Measurements from ENCODE around the gene SYNPR.

Gene SYNPR

GRCh38 chr3:63308072-63308471 lies 30.0 kb downstream of the SYNPR start:
- no peak for DNase-seq

DNA sequence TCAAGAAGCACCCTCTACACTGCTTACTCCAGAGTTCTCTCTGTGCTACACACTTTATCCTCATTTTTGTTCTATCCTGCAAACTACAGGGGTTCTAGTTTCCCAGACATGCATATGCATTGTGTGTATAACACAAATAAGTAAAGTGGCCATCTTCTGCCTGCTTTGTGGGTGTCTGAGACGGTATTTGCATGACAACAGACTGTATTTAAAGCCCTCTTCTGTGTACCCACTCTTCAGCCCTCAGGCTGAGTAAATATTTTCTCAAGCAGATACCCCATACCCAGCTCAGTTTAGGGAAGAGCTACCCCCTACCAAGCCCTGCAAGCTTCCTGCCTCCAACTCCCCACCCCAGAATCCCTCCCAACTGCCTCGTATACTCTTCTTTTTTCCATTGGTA lies 31.7 kb downstream of the SYNPR start:
- no peak for DNase-seq

DNA sequence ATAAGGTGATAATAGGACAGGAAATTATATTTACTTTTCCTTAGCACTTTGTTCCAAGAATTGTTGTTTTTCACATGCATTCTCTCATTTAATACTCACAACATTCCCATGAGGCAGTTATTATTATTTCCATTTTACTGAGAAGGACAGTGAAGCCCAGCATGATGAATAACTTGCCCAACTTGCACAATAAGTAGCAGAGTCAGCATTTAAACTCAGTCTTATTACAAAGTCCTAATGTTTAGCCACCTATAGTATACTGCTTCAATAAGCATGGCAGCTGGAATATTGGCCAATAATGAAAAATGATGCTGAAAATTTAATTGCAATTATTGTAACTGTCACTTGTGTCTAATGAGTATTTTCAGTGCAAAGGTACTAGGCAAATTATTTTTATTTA lies 45.7 kb downstream of the SYNPR start:
- DNase-seq: no peak

- no peak for DNase-seq
Observed at GRCh38 chr3:63324621-63325020, 46.5 kb downstream of the SYNPR start.

DNA sequence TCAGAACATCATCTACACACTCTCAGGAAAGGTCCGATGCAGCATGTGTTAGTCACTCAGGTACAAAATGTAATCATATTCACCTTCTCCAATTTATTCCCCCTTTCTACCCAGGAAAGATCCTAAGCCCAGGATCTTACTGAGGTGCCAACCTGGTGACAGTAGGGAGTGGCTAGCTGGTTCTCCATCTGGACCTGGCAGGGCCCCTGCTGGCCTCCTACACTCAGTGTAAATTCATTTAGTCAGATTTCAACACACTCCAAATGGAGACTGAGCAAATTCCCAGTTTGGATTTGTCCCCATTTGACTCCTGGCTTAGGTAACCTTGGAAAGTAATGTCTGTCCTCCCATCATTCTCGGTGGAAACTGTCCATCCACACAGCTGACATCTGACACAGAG lies 47.3 kb downstream of the SYNPR start:
- DNase-seq: no peak

DNA sequence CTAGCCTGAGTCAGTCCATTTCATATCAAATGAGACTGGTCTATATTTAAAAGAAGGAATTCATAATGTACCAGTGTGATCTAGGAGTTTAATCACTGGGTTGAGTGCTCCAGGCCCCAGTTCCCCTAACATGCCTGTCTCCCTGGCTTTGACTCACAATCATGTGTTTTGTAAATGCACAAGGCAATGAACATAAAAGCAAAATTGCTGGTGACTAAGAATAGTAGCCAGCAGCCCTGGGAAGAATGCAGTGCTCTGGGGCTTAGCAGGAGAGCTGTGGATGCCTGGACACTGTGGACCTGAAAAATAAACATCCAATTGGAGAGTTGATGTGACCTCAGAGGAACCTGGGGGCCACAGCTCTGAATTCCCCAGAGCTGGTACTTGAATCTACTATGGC lies 50.3 kb downstream of the SYNPR start:
- no peak for DNase-seq

- no peak for DNase-seq
Observed at GRCh38 chr3:63331520-63331919, 53.4 kb downstream of the SYNPR start.

DNA sequence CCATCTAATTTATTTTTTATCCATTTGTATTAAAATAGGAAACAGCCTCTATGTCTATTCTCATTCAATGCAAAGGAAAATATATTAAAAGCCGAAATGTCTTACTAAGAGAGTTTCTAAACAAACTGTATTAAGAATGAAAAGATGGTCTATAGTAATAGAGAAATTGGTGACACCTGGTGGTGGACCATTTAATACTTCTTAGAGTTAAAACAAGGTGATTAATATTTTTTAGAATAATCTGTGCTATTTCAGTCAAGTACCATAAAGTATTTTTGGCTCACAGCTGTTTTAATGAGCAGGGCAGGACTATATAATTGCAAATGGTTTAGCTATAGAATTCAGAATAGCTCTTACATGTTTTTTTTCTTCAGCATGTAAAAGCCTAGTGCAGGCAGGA lies 55.7 kb downstream of the SYNPR start:
- DNase-seq: no peak

GRCh38 chr3:63338351-63338750 lies 60.2 kb downstream of the SYNPR start:
- no peak for DNase-seq

- peak; percentile 3 for DNase-seq
Observed at GRCh38 chr3:63343674-63344073, 65.6 kb downstream of the SYNPR start.

DNA sequence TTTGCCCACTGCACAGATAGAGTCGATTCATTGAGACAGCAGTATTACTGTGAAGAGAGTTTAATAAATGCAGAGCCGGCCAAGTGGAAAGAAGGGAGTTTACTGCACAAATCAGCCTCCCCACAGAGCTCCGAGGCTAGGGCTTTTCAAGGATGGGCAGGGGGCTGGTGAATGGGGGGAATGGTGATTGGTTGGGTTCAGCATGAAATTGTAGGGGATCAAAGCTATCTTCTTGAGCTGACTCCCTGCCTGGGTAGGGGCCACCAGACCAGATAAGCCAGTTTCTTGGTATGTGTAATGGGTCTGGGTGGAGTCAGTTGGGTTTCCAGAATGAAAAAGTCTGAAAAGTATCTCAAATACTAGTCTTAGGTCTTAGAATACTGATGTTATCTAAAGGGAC lies 66.6 kb downstream of the SYNPR start:
- DNase-seq: no peak

- DNase-seq: peak; percentile 30
Observed at GRCh38 chr3:63349583-63350573, 71.8 kb downstream of the SYNPR start.

DNA sequence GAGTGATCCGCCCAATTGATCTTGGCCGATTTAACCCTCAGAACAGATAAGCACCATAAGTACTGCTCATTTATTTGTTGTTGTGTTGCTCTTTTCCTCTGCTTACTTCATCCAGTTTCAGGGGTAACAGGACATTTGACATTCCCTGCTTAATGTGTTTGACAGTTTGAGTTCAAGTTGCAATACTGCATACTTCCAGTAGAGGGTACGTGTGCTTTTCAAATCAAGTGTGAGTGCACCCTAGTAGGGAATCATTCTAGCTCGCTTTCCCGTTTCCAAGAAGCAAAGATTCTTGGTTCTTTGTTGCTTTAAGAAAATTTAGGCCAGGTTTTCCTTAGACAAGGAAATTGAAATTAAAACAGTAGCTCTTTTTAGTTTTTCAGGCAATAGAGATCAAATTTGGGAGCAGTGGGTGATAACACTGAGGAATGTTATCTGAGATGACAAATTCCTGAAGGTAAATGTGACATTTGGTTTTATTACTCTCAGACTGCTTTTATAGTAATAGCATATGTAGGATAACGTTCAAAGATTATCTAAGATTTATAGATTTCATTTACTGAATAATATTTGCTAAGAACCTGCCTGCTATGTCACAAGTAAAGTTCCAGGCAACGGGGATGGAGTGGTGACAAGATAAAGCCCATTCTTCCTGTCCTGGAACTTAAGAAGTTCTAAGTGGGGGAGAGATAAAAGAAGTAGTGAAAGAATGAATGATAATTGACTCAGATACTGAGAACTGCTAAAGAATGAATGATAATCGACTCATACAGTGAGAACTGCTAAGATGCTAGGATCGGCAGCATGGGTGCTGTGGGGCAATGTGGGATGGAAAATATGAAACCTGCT lies 73.3 kb downstream of the SYNPR start:
- peak; percentile 18 for DNase-seq

DNA sequence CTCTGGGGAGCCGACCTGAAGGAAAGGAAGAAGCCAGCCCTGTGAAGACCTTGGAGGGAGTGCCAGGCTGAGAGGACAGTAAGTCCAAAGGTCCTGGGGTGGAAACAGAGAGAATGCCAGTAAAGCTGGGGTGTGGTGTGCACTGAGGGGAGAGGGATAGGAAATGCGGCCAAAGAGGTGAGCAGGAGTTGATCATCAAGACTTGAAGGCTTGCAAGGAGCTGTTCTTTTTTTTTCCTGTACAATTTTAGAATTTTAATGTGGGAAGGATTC lies 73.8 kb downstream of the SYNPR start:
- no peak for DNase-seq

DNA sequence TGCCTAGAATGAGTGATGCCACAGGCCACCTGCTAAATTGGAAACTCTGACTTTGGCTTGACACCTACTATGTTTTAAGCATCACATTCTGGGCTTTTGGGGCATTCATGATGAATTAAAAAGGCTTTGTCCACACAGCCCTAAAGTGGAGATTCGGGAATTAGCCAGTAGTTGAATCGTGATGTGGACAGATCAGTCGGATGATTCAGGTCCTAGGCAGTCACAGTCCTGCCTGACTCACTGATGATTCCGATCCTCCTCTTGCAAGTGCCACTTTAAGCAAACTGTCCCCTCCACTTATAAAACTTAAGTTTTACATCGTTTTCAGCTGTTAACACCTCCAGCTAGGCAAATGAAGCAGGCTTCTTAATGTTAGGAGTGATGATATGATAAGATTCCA lies 75.3 kb downstream of the SYNPR start:
- no peak for DNase-seq

DNA sequence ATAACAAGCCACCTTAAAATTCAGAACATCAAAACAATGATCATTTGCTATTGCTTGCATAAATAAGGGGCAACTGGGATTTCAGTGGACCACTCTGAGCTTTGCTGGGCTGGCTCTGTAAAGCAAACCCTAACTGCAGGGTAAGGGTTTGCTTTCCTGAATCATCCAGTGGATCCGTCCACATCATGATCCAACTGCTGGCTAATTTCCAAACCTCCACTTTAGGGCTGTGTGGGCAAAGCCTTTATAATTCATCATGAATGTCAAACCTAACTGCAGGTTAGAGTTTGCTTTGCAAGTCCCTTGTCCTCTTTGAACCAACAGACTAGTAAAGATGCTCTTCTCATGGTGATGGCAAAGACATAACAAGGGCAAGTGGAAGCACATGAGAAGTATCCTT lies 76.1 kb downstream of the SYNPR start:
- DNase-seq: no peak

- no peak for DNase-seq
Observed at GRCh38 chr3:63355809-63356208, 77.7 kb downstream of the SYNPR start.

DNA sequence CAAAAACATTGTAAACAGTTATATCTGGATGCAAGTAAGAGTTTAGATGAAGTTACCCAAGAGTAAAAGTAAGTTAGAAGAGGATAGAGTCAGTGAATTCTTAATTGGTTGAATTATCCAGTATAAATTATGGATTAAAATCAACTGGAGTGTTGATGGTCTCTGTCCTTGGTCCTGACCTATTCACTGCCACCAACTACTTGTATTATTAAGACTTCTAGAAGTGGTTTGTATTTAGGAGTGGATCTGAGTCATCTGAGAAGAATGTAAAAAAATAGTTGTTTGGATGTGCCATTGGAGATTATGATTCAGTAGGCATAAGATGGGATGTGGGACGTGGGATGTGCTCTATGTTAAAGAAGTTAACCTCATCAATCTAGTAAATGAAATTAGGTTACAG lies 86.4 kb downstream of the SYNPR start:
- DNase-seq: no peak

GRCh38 chr3:63364910-63365309 lies 86.8 kb downstream of the SYNPR start:
- DNase-seq: no peak

DNA sequence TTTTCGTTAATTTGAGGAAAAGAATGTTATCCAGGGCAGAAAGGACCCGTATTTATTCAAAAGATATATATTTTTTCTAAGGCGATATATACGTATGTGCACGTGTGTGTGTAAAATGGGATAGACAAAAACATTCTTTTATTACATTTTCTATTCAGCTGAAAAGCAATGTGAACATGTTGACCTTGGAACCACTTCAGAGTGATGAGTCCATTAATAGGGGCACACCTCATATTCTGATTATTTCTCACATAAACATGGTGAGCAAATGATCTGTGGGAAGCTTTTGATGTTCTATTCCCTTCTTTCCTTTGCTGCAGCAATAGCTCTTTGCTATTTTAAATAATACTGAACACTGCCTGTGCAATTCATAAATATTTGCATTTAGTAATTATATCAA lies 87.6 kb downstream of the SYNPR start:
- no peak for DNase-seq

DNA sequence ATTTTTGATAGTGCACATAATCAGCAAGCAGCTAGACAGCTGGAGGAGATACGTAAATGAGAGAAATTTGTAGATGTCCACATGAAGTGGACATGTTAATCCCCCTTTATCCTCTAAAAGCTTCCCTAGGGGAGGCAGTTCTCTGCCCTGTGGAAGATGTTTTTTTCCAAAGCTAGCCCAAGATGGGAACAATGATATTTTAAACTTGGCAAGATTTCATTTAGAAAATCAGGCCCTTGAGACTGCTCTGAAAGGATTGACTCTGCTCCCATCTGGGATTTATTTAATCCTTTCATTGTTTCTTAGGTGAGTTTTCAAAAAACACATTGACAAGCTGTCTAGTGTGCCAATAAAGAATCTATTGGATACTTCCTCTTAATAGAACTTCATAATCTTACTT lies 92.0 kb downstream of the SYNPR start:
- no peak for DNase-seq

GRCh38 chr3:63383040-63383439 lies 104.9 kb downstream of the SYNPR start:
- DNase-seq: no peak

DNA sequence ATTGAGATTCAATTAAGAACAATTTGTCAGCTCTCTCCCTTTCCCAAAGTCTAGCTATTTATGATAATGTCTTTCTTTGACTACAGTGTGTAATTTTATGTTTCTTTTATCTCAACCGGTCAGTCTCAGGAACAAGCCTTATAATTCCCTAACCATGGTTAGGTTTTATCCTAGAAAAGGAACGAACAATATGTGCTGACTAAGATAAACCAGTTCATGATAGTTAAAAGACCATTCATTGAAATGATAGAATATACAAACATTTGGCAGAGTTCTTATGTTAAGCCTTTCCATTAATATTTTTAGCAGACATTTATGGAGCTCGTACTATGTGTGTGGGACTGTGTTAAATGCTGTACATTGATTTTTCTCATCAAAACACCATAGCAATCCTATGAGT lies 106.3 kb downstream of the SYNPR start:
- no peak for DNase-seq

GRCh38 chr3:63385629-63386028 lies 107.5 kb downstream of the SYNPR start:
- DNase-seq: no peak

Data from CD4-positive, alpha-beta T cell treated with Interleukin-17A for 1 hour (primary cell).